WERI-Rb-1 (cell line): Measurements from ENCODE around the gene CEP152.

Experiments used
- DNase-seq: peaks from one replicate; pipeline ENCODE4 v3.0.0-alpha.2; 2020
- H3K27ac ChIP-seq: fragments of 250-450 bp; sonication (Bioruptor Pico); 2 replicates; pipeline ENCODE4 v1.5.1; 2020; ENCODE audit warnings: mild to moderate bottlenecking, moderate library complexity
- H3K27me3 ChIP-seq: fragments of 250-450 bp; sonication (Bioruptor Pico); 2 replicates; pipeline ENCODE4 v1.5.1; 2021; ENCODE audit warnings: mild to moderate bottlenecking, low read depth, moderate library complexity; ENCODE audit not compliant: insufficient read depth, severe bottlenecking
- H3K36me3 ChIP-seq: fragments of 250-450 bp; sonication (Bioruptor Pico); 2 replicates; pipeline ENCODE4 v1.5.1; 2020; ENCODE audit warnings: mild to moderate bottlenecking, moderate library complexity
- H3K4me3 ChIP-seq: 2 replicates; pipeline ENCODE4 v1.5.1; 2011; ENCODE audit warnings: low read depth, mild to moderate bottlenecking, control low read depth, low read length
- H3K9me3 ChIP-seq: fragments of 250-450 bp; sonication (Bioruptor Pico); 2 replicates; pipeline ENCODE4 v1.5.1; 2021; ENCODE audit warnings: mild to moderate bottlenecking, moderate library complexity; ENCODE audit not compliant: severe bottlenecking
- CTCF ChIP-seq: IDR thresholded peaks from 2 replicates; pipeline ENCODE4 v1.5.1; 2011; ENCODE audit warnings: low read depth, mild to moderate bottlenecking, control low read depth, inconsistent platforms, low read length

CEP152 gene

GRCh38 chr15:48695827-48696573 is 114.9 kb downstream of the CEP152 start:
- no peak for TF ChIP-seq CTCF
- no peaks in the 10 kb centered on the region for H3K9me3 ChIP-seq
- no peaks in the 10 kb centered on the region for H3K36me3 ChIP-seq
- H3K4me3 ChIP-seq: no peak overlapping the region
- H3K27me3 ChIP-seq: no peaks in the 10 kb centered on the region
- H3K27ac ChIP-seq: no peak overlapping the region
- no peak for DNase-seq

GRCh38 chr15:48695088-48695826 is 115.6 kb downstream of the CEP152 start:
- TF ChIP-seq CTCF: no peak
- no peaks in the 10 kb centered on the region for H3K9me3 ChIP-seq
- no peaks in the 10 kb centered on the region for H3K36me3 ChIP-seq
- no peak for DNase-seq
- H3K4me3 ChIP-seq: no peak overlapping the region
- H3K27ac ChIP-seq: no peak overlapping the region
- H3K27me3 ChIP-seq: no peaks in the 10 kb centered on the region

GRCh38 chr15:48693484-48693883 is 117.4 kb downstream of the CEP152 start:
- H3K27me3 ChIP-seq: no peaks in the 10 kb centered on the region
- H3K9me3 ChIP-seq: no peaks in the 10 kb centered on the region
- no peak for DNase-seq
- H3K36me3 ChIP-seq: no peaks in the 10 kb centered on the region
- H3K4me3 ChIP-seq: no peak overlapping the region
- no peak overlapping the region for H3K27ac ChIP-seq
- no peak for TF ChIP-seq CTCF

- Histone ChIP-seq H3K9me3 (no peaks in the 10 kb centered on the region), H3K27ac (no peak overlapping the region), H3K27me3 (no peaks in the 10 kb centered on the region), H3K36me3 (no peaks in the 10 kb centered on the region), H3K4me3 (no peak overlapping the region)
- no peak for TF ChIP-seq CTCF
- DNase-seq: no peak
These were observed 122.4 kb downstream of the CEP152 start for GRCh38 chr15:48688493-48688892.
